GM12892 (cell line): Measurements from ENCODE around the gene MTMR8.

ENCODE experiments used
- POLR2A ChIP-seq: IDR thresholded peaks from 2 replicates; pipeline ENCODE4 v1.6.1; 2011; ENCODE audit warnings: low read depth, low read length, control low read depth
- POLR2AphosphoS5 ChIP-seq: IDR thresholded peaks from 2 replicates; pipeline ENCODE4 v1.6.1; 2011; ENCODE audit warnings: low read depth, low read length, control low read depth
- TAF1 ChIP-seq: IDR thresholded peaks from 2 replicates; pipeline ENCODE4 v1.6.1; 2011; ENCODE audit warnings: low read depth, mild to moderate bottlenecking, control low read depth, low read length, borderline replicate concordance

DNA sequence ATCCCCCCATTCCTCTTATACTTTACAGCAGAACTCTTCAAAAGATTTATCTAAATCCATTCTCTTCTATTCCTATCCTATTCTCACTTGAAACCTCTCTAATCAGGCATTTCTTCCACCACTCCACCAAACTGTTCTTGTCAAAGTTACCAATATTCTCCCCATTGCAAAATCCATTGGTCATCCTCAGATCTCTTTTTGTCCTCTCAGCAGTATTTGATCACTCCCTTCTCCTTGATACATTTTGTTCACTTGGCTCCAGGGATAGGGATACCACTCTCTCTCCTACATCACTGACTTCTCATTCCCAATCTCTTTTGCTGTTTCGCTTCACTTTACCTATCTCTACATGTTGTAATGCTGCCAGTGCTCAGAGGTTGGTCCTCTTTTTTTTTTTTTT lies 2.8 kb upstream of the MTMR8 start:
- no peak for TF ChIP-seq POLR2A
- TF ChIP-seq POLR2AphosphoS5, result no peak
- TF ChIP-seq TAF1, result no peak
